HCT116 (cell line): ENCODE measurements around the gene ZNF57.

Experiments used
- CEBPB ChIP-seq: IDR thresholded peaks from 2 replicates; pipeline ENCODE4 v1.6.1; 2012; ENCODE audit warnings: low read depth
- EGR1 ChIP-seq: IDR thresholded peaks from 2 replicates; pipeline ENCODE4 v1.6.1; 2012; ENCODE audit warnings: low read depth
- EZH2 ChIP-seq: fragments of 200-600 bp; sonication (generic); IDR thresholded peaks from 2 replicates; pipeline ENCODE4 v1.6.1; 2017; ENCODE audit warnings: antibody characterized with exemption, mixed run types
- EZH2phosphoT487 ChIP-seq: fragments of 200-600 bp; IDR thresholded peaks from 2 replicates; pipeline ENCODE4 v1.6.1; 2018; ENCODE audit warnings: antibody characterized with exemption, borderline replicate concordance
- JUND ChIP-seq: IDR thresholded peaks from 2 replicates; pipeline ENCODE4 v1.6.1; 2012
- POLR2A ChIP-seq: IDR thresholded peaks from 2 replicates; pipeline ENCODE4 v1.7.0; 2011; ENCODE audit warnings: borderline replicate concordance; ENCODE audit not compliant: insufficient read depth, insufficient read length; ENCODE audit errors: extremely low read depth
- SIN3A ChIP-seq: IDR thresholded peaks from 2 replicates; pipeline ENCODE4 v1.6.1; 2012; ENCODE audit warnings: low read depth
- SP1 ChIP-seq: IDR thresholded peaks from 2 replicates; pipeline ENCODE4 v1.6.1; 2012; ENCODE audit warnings: low read depth
- YY1 ChIP-seq: IDR thresholded peaks from 2 replicates; pipeline ENCODE4 v1.6.1; 2011; ENCODE audit warnings: low read length, low read depth, moderate library complexity, mild to moderate bottlenecking; ENCODE audit not compliant: insufficient replicate concordance; ENCODE audit errors: extremely low read depth
- TF ChIP-seq, protein P1 (sequence below), 3 experiments: fragments of 200-600 bp in 1 of 3; sonication (generic) in 1 of 3; IDR thresholded peaks in 2 of 3; conservative IDR thresholded peaks in 1 of 3; 2 replicates each; pipeline ENCODE4 v1.5.1; 2012 to 2017; ENCODE audit warnings: low read depth in 2 of 3, low read length in 2 of 3, antibody characterized with exemption in 1 of 3, borderline replicate concordance in 1 of 3, control low read depth in 1 of 3, mild to moderate bottlenecking in 1 of 3, mixed read lengths in 1 of 3, mixed run types in 1 of 3, moderate library complexity in 1 of 3; ENCODE audit not compliant: insufficient read depth in 1 of 3
- TF ChIP-seq, protein P2 (sequence below): IDR thresholded peaks from 2 replicates; pipeline ENCODE4 v1.6.1; 2012; ENCODE audit warnings: low read depth

DNA sequence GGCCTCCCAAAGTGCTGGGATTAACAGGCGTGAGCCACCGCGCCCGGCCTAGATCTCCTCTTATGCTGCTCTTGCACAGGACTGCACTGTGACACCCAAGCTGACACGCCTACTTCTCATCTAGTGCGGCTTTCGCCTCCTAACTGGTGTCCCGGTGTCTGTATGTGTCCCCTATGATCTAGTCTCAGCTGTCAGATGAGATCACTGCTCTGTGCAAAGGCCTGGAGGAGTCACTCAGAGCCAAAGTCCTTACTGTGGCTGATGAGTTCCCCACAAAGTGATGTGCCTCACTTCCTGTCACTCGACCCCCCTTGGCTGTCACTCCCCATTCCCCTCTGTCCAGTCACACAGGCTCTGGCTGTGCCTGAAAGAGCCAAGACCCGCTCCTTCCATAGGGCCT is 31.1 kb upstream of the ZNF57 start:
- TF ChIP-seq POLR2A (no peak), SIN3A (no peak), JUND (no peak), EZH2 (no peak), YY1 (no peak), CEBPB (no peak), EGR1 (no peak), SP1 (no peak), EZH2phosphoT487 (no peak)
- TF ChIP-seq, protein P1, sequence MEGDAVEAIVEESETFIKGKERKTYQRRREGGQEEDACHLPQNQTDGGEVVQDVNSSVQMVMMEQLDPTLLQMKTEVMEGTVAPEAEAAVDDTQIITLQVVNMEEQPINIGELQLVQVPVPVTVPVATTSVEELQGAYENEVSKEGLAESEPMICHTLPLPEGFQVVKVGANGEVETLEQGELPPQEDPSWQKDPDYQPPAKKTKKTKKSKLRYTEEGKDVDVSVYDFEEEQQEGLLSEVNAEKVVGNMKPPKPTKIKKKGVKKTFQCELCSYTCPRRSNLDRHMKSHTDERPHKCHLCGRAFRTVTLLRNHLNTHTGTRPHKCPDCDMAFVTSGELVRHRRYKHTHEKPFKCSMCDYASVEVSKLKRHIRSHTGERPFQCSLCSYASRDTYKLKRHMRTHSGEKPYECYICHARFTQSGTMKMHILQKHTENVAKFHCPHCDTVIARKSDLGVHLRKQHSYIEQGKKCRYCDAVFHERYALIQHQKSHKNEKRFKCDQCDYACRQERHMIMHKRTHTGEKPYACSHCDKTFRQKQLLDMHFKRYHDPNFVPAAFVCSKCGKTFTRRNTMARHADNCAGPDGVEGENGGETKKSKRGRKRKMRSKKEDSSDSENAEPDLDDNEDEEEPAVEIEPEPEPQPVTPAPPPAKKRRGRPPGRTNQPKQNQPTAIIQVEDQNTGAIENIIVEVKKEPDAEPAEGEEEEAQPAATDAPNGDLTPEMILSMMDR (IDR thresholded peaks at IDR 0.05 in 2 of 3, conservative IDR thresholded peaks at IDR 0.05 in 1 of 3; ENCODE audit: borderline replicate concordance in 1 of 3, insufficient read depth in 1 of 3, low read depth in 2 of 3, low read length in 2 of 3) = no peak
- TF ChIP-seq, protein P2, sequence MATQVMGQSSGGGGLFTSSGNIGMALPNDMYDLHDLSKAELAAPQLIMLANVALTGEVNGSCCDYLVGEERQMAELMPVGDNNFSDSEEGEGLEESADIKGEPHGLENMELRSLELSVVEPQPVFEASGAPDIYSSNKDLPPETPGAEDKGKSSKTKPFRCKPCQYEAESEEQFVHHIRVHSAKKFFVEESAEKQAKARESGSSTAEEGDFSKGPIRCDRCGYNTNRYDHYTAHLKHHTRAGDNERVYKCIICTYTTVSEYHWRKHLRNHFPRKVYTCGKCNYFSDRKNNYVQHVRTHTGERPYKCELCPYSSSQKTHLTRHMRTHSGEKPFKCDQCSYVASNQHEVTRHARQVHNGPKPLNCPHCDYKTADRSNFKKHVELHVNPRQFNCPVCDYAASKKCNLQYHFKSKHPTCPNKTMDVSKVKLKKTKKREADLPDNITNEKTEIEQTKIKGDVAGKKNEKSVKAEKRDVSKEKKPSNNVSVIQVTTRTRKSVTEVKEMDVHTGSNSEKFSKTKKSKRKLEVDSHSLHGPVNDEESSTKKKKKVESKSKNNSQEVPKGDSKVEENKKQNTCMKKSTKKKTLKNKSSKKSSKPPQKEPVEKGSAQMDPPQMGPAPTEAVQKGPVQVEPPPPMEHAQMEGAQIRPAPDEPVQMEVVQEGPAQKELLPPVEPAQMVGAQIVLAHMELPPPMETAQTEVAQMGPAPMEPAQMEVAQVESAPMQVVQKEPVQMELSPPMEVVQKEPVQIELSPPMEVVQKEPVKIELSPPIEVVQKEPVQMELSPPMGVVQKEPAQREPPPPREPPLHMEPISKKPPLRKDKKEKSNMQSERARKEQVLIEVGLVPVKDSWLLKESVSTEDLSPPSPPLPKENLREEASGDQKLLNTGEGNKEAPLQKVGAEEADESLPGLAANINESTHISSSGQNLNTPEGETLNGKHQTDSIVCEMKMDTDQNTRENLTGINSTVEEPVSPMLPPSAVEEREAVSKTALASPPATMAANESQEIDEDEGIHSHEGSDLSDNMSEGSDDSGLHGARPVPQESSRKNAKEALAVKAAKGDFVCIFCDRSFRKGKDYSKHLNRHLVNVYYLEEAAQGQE = no peak
